Duodenal mucosa (tissue), 2 donors: Measurements from ENCODE around the gene SERPINB2.

Experiments
- H3K27ac ChIP-seq: one replicate; pipeline ENCODE4 v1.7.0; 2013; ENCODE audit warnings: low read depth, low read length
- H3K27me3 ChIP-seq, 2 donors: one replicate each; pipeline ENCODE4 v1.7.0; 2013; ENCODE audit warnings: low read length in 2 of 2, control low read depth in 1 of 2; ENCODE audit not compliant: insufficient read depth in 2 of 2, control insufficient read depth in 1 of 2
- H3K36me3 ChIP-seq, 2 donors: one replicate each; pipeline ENCODE4 v1.7.0; 2013; ENCODE audit warnings: low read length in 2 of 2, control low read depth in 1 of 2; ENCODE audit not compliant: insufficient read depth in 2 of 2, control insufficient read depth in 1 of 2
- H3K4me1 ChIP-seq, 2 donors: one replicate each; pipeline ENCODE4 v1.7.0; 2013; ENCODE audit warnings: low read length in 2 of 2, control low read depth in 1 of 2; ENCODE audit not compliant: insufficient read depth in 2 of 2, control insufficient read depth in 1 of 2
- H3K4me3 ChIP-seq, 2 donors: one replicate each; pipeline ENCODE4 v1.7.0; 2013; ENCODE audit warnings: low read length in 2 of 2, low read depth in 1 of 2
- H3K9ac ChIP-seq, 2 donors: one replicate each; pipeline ENCODE4 v1.7.0; 2013; ENCODE audit warnings: low read length in 2 of 2, low read depth in 1 of 2
- H3K9me3 ChIP-seq, 2 donors: one replicate each; pipeline ENCODE4 v1.7.0; 2013; ENCODE audit warnings: low read length in 2 of 2, control low read depth in 1 of 2; ENCODE audit not compliant: control insufficient read depth in 1 of 2

Gene SERPINB2

DNA sequence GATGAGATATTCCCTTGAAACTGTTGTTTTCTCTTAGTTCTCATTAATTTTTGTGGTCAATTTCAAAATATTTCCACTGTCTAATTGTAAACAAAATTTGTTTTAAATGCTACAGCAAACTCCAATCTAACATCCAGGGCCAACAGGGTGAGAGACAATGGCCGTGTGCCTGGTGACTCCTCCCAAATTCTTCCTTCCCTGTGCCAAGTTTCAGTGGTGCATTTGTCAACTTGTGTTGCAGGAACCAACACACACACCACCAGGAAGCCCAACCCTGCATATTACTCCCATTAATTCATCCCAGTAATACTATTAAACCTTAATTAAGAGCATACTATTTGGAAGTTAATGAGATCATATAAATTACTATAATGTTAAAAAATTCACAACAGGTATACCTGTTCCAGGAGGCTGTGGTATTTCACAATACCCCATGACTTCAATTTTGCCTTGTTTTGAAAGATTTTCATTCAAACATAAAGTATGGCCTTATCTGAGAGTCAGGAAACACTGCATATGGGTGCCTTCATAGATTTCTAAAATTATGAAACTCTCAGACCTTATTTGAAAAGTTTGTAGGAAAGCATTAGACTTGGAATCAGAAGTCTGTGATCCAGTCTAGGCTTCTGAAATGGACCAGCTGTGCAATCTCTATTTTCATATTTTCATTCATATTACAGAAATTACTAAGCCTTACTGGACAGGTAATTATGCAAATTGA lies 1.1 kb downstream of the SERPINB2 start:
- Histone ChIP-seq H3K9me3 (no peaks in the 10 kb centered on the region), H3K27me3 (no peaks in the 10 kb centered on the region), H3K9ac (no peak overlapping the region), H3K27ac (no peak overlapping the region), H3K36me3 (no peaks in the 10 kb centered on the region), H3K4me3 (no peak overlapping the region), H3K4me1 (no peaks in the 10 kb centered on the region)

GRCh38 chr18:63889626-63890025 lies 2.1 kb downstream of the SERPINB2 start:
- no peaks in the 10 kb centered on the region for H3K27me3 ChIP-seq
- no peak overlapping the region for H3K27ac ChIP-seq
- H3K9me3 ChIP-seq = no peaks in the 10 kb centered on the region
- no peaks in the 10 kb centered on the region for H3K4me1 ChIP-seq
- H3K36me3 ChIP-seq = no peaks in the 10 kb centered on the region
- no peak overlapping the region for H3K4me3 ChIP-seq
- H3K9ac ChIP-seq = no peak overlapping the region

GRCh38 chr18:63890237-63890949 lies 2.9 kb downstream of the SERPINB2 start:
- Histone ChIP-seq H3K27me3 (no peaks in the 10 kb centered on the region), H3K27ac (no peak overlapping the region), H3K4me3 (no peak overlapping the region), H3K4me1 (no peaks in the 10 kb centered on the region), H3K36me3 (no peaks in the 10 kb centered on the region), H3K9me3 (no peaks in the 10 kb centered on the region), H3K9ac (no peak overlapping the region)

- no peak overlapping the region for H3K9ac ChIP-seq
- H3K9me3 ChIP-seq = no peaks in the 10 kb centered on the region
- H3K4me1 ChIP-seq = no peaks in the 10 kb centered on the region
- no peak overlapping the region for H3K27ac ChIP-seq
- H3K4me3 ChIP-seq = no peak overlapping the region
- no peaks in the 10 kb centered on the region for H3K27me3 ChIP-seq
- no peaks in the 10 kb centered on the region for H3K36me3 ChIP-seq
Measured at GRCh38 chr18:63890950-63891304, 3.4 kb downstream of the SERPINB2 start.

DNA sequence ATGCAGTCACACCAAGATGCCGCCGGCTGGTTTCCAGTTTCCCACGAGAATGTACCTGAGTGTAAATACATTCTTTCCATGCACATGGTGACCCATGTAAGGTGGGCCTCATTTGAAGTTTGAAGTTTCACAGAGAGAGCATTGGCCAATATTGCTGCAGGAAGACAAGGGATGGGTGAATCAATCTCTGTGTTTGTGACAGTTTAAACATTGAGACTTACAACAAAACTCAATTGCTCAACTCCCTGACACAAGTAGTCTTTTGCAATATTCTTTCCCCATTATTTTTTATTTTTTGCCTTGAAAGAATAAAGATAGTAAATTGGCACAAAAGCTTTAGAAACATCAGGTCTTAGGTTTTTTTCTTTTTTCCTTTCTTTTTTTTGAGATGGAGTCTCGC lies 5.1 kb downstream of the SERPINB2 start:
- Histone ChIP-seq H3K9ac (no peak overlapping the region), H3K4me1 (no peaks in the 10 kb centered on the region), H3K27ac (no peak overlapping the region), H3K4me3 (no peak overlapping the region), H3K27me3 (no peaks in the 10 kb centered on the region), H3K36me3 (no peaks in the 10 kb centered on the region), H3K9me3 (no peaks in the 10 kb centered on the region)

DNA sequence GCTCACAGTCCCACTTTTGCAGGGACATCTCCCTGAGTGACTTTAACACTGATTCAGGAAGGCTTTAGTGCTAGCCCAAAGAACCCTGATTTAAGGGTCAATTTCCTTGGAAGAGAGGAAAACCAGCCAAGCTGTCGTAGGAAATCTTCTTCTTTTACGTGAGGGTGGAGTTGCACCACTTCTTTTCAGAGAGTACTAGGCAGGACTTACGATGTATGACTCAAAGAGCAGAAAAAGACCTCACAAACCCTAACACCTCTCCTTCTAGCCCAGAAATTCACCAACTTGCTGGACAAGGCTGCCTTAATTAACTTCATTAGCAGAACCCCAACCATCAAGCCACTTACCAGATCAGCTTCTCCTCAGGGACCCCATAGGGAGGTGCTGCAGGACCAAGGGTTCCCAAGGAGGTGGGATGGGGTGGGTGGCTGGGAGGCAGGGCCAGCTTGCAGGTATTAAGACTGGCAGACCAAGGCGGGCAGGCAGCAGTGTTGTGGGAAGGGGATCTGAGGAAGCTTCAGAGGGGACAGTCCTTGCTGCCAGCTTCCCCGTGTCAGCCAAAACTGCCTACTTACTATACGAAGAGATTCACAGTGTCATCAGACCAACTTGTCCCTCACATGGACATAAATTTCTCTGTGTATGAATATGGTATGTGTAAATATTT lies 6.7 kb downstream of the SERPINB2 start:
- Histone ChIP-seq H3K9ac (no peak overlapping the region), H3K4me3 (no peak overlapping the region), H3K27ac (no peak overlapping the region), H3K36me3 (no peaks in the 10 kb centered on the region), H3K4me1 (no peaks in the 10 kb centered on the region), H3K9me3 (no peaks in the 10 kb centered on the region), H3K27me3 (no peaks in the 10 kb centered on the region)

DNA sequence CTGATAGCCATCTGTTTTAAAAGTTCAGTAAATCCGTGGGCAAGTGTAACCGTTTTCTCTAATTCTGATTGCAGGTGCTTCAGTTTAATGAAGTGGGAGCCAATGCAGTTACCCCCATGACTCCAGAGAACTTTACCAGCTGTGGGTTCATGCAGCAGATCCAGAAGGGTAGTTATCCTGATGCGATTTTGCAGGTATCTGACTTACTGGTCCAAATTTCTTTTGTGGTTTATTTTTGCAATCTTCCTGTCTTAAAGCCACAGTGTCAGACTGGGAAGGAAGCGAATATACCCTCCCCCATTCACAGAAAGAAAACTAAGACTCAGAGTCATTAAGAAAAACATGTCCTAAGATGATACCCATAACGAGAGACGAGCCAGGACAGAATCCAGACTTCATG lies 7.7 kb downstream of the SERPINB2 start:
- Histone ChIP-seq H3K9ac (no peak overlapping the region), H3K4me1 (no peaks in the 10 kb centered on the region), H3K36me3 (no peaks in the 10 kb centered on the region), H3K27ac (no peak overlapping the region), H3K9me3 (no peaks in the 10 kb centered on the region), H3K27me3 (no peaks in the 10 kb centered on the region), H3K4me3 (no peak overlapping the region)

DNA sequence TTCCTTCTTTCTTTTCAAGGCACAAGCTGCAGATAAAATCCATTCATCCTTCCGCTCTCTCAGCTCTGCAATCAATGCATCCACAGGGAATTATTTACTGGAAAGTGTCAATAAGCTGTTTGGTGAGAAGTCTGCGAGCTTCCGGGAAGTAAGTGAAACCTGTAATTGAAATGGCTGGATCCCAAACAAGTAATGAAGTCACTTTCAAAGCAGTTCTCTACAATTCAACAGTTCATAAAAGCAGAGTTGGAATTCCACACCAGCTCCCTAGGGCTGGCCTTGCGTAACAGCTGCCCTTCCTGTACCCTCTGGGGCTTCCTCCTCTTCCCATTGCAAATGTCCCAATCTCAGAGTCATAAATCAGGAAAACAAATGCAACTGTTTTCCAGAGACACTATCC lies 9.6 kb downstream of the SERPINB2 start:
- Histone ChIP-seq H3K27ac (no peak overlapping the region), H3K4me1 (no peaks in the 10 kb centered on the region), H3K27me3 (no peaks in the 10 kb centered on the region), H3K4me3 (no peak overlapping the region), H3K9ac (no peak overlapping the region), H3K9me3 (no peaks in the 10 kb centered on the region), H3K36me3 (no peaks in the 10 kb centered on the region)

GRCh38 chr18:63899206-63899605 lies 11.7 kb downstream of the SERPINB2 start:
- Histone ChIP-seq H3K9me3 (no peaks in the 10 kb centered on the region), H3K4me1 (no peaks in the 10 kb centered on the region), H3K4me3 (no peak overlapping the region), H3K36me3 (no peaks in the 10 kb centered on the region), H3K27me3 (no peaks in the 10 kb centered on the region), H3K9ac (no peak overlapping the region), H3K27ac (no peak overlapping the region)

DNA sequence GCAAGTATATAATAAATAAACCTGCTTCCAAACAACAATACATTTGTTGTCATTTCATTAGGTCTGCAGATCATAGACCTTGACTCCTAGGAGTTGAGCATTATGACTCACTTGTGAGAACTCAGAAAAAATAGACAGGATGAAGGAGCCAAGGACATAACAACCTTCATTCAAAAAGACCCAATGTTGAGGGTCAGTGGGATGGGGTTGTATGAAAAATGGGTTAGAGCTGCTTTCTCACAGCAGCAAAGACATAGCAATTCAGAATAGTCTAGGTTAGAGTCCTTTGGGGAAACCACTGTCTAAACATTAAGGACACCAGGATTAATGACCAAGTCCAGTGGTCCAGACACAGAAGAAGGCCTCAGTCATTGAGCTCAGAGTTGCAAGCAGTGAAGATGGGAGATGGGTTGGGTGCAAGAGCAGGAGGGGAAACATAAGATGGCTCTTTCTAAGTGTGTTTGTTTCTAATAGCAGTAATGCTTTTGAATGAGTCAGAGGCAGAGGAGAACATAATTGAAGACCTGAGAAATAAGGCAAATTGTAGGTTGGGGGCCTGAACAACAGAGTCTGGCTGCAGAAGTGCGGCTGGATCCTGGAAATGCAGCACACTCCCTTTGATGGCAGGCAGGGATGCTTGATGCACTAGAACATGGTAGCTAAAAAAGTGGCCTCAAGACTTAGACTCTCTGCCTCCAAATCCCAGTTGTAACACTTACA lies 16.5 kb downstream of the SERPINB2 start:
- H3K4me3 ChIP-seq = no peak overlapping the region
- H3K36me3 ChIP-seq = no peaks in the 10 kb centered on the region

More for the DNA sequence above, 16.5 kb downstream of the SERPINB2 start:
- H3K9me3 ChIP-seq = no peaks in the 10 kb centered on the region
- no peak overlapping the region for H3K27ac ChIP-seq
- H3K9ac ChIP-seq = no peak overlapping the region
- H3K4me1 ChIP-seq = no peaks in the 10 kb centered on the region
- H3K27me3 ChIP-seq = no peaks in the 10 kb centered on the region
